GM12892 (cell line): ENCODE results near the gene ATP8A1.

Experiments
- POLR2A ChIP-seq: IDR thresholded peaks from 2 replicates; pipeline ENCODE4 v1.6.1; 2011; ENCODE audit warnings: low read depth, low read length, control low read depth
- POLR2AphosphoS5 ChIP-seq: IDR thresholded peaks from 2 replicates; pipeline ENCODE4 v1.6.1; 2011; ENCODE audit warnings: low read depth, low read length, control low read depth
- TAF1 ChIP-seq: IDR thresholded peaks from 2 replicates; pipeline ENCODE4 v1.6.1; 2011; ENCODE audit warnings: low read depth, mild to moderate bottlenecking, control low read depth, low read length, borderline replicate concordance

DNA sequence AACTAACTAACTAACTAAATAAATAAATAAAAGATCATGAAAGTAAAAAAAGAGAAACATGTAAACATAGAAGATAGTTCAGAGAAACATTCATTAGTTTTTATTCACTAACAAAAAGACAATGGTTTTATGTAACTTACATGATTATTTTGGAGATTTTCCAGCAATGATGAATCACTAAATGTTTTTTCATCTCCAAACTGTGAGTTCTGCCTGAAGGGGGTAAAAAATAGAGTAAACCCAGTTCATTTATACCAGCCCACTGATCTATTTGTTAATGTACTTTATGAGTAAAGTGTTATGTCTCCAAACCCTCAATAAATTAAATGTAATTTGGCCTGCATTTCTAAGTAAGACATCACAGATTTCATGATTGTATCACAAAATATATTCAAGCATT is 101.1 kb downstream of the ATP8A1 start:
- TF ChIP-seq POLR2AphosphoS5 (no peak), POLR2A (no peak), TAF1 (no peak)
